ENCODE data around the gene ADGRG3.
"Not testable (repeated sequence)": the region's sequence is repeated elsewhere in the genome, so short reads cannot be mapped to it uniquely, and the experiment has no call there.

Gene ADGRG3

GRCh38 chr16:57723170-57723569, 55.1 kb downstream of the ADGRG3 start:
- H3K9me3 Mint-ChIP-seq = no peaks in the 10 kb centered on the region
- no peak for DNase-seq (ENCODE audit: low spot score in 2 of 2)
- peaks cover 4% of the 10 kb centered on the region for H3K27me3 Mint-ChIP-seq
- ATAC-seq (ENCODE audit: low read depth) = no peak
- no peaks in the 10 kb centered on the region for H3K36me3 Mint-ChIP-seq
- H3K27ac Mint-ChIP-seq = no peak overlapping the region
- no peak overlapping the region for H3K4me3 Mint-ChIP-seq
- peaks cover 7% of the 10 kb centered on the region for H3K4me1 Mint-ChIP-seq

GRCh38 chr16:57724531-57724930, 56.4 kb downstream of the ADGRG3 start:
- peak overlapping the region; percentile 40 for H3K27ac Mint-ChIP-seq
- peaks cover 5% of the 10 kb centered on the region for H3K9me3 Mint-ChIP-seq
- peaks cover 7% of the 10 kb centered on the region for H3K4me1 Mint-ChIP-seq
- H3K36me3 Mint-ChIP-seq = peaks cover 2% of the 10 kb centered on the region
- H3K27me3 Mint-ChIP-seq = peaks cover 6% of the 10 kb centered on the region
- no peak for ATAC-seq (ENCODE audit: low read depth)
- DNase-seq (ENCODE audit: low spot score in 2 of 2) = no peak
- no peak overlapping the region for H3K4me3 Mint-ChIP-seq

GRCh38 chr16:57725151-57725550, 57.0 kb downstream of the ADGRG3 start:
- peaks cover 10% of the 10 kb centered on the region for H3K9me3 Mint-ChIP-seq
- no peak overlapping the region for H3K4me3 Mint-ChIP-seq
- H3K27ac Mint-ChIP-seq = peak overlapping the region; percentile 40
- H3K4me1 Mint-ChIP-seq = peaks cover 7% of the 10 kb centered on the region
- H3K36me3 Mint-ChIP-seq = peaks cover 2% of the 10 kb centered on the region
- DNase-seq (ENCODE audit: low spot score in 2 of 2) (no peak), ATAC-seq (ENCODE audit: low read depth) (peak; percentile 66)
- H3K27me3 Mint-ChIP-seq = peaks cover 4% of the 10 kb centered on the region

GRCh38 chr16:57725554-57725953, 57.4 kb downstream of the ADGRG3 start:
- no peak overlapping the region for H3K4me3 Mint-ChIP-seq
- no peak for ATAC-seq (ENCODE audit: low read depth)
- peaks cover 7% of the 10 kb centered on the region for H3K4me1 Mint-ChIP-seq
- peak overlapping the region; percentile 40 for H3K27ac Mint-ChIP-seq
- peaks cover 4% of the 10 kb centered on the region for H3K27me3 Mint-ChIP-seq
- no peak for DNase-seq (ENCODE audit: low spot score in 2 of 2)
- peaks cover 10% of the 10 kb centered on the region for H3K9me3 Mint-ChIP-seq
- H3K36me3 Mint-ChIP-seq = peaks cover 2% of the 10 kb centered on the region

- no peak for DNase-seq (ENCODE audit: low spot score in 2 of 2)
- peaks cover 7% of the 10 kb centered on the region for H3K4me1 Mint-ChIP-seq
- peaks cover 10% of the 10 kb centered on the region for H3K9me3 Mint-ChIP-seq
These were observed 57.9 kb downstream of the ADGRG3 start for GRCh38 chr16:57725976-57726375.

GRCh38 chr16:57726433-57726947, 58.4 kb downstream of the ADGRG3 start:
- peaks cover 2% of the 10 kb centered on the region for H3K36me3 Mint-ChIP-seq
- DNase-seq (ENCODE audit: low spot score in 2 of 2) = no peak
- peaks cover 7% of the 10 kb centered on the region for H3K4me1 Mint-ChIP-seq
- peaks cover 10% of the 10 kb centered on the region for H3K9me3 Mint-ChIP-seq
- no peak overlapping the region for H3K27ac Mint-ChIP-seq
- no peak overlapping the region for H3K4me3 Mint-ChIP-seq
- ATAC-seq (ENCODE audit: low read depth) = no peak
- H3K27me3 Mint-ChIP-seq = peaks cover 4% of the 10 kb centered on the region

More at GRCh38 chr16:57725976-57726375, 57.9 kb downstream of the ADGRG3 start:
- ATAC-seq (ENCODE audit: low read depth) = no peak
- Mint-ChIP-seq H3K4me3 (no peak overlapping the region), H3K36me3 (peaks cover 2% of the 10 kb centered on the region), H3K27ac (no peak overlapping the region), H3K27me3 (peaks cover 4% of the 10 kb centered on the region)

- DNase-seq (ENCODE audit: low spot score in 2 of 2) = no peak
These were observed 59.5 kb downstream of the ADGRG3 start for GRCh38 chr16:57727610-57728009.

GRCh38 chr16:57728336-57729181, 60.5 kb downstream of the ADGRG3 start:
- H3K36me3 Mint-ChIP-seq = peaks cover 5% of the 10 kb centered on the region
- no peak for ATAC-seq (ENCODE audit: low read depth)
- no peak for DNase-seq (ENCODE audit: low spot score in 2 of 2)
- H3K9me3 Mint-ChIP-seq = peaks cover 12% of the 10 kb centered on the region
- peaks cover 4% of the 10 kb centered on the region for H3K27me3 Mint-ChIP-seq
- H3K4me3 Mint-ChIP-seq = no peak overlapping the region
- peaks cover 7% of the 10 kb centered on the region for H3K4me1 Mint-ChIP-seq
- no peak overlapping the region for H3K27ac Mint-ChIP-seq

More at GRCh38 chr16:57727610-57728009, 59.5 kb downstream of the ADGRG3 start:
- no peak for ATAC-seq (ENCODE audit: low read depth)
- Mint-ChIP-seq H3K27ac (no peak overlapping the region), H3K36me3 (peaks cover 2% of the 10 kb centered on the region), H3K27me3 (peaks cover 4% of the 10 kb centered on the region), H3K9me3 (peaks cover 10% of the 10 kb centered on the region), H3K4me1 (peaks cover 7% of the 10 kb centered on the region), H3K4me3 (no peak overlapping the region)

GRCh38 chr16:57729182-57729484, 61.0 kb downstream of the ADGRG3 start:
- peaks cover 5% of the 10 kb centered on the region for H3K36me3 Mint-ChIP-seq
- no peak overlapping the region for H3K27ac Mint-ChIP-seq
- ATAC-seq (ENCODE audit: low read depth) (no peak), DNase-seq (ENCODE audit: low spot score in 2 of 2) (no peak)
- peaks cover 12% of the 10 kb centered on the region for H3K9me3 Mint-ChIP-seq
- H3K4me3 Mint-ChIP-seq = no peak overlapping the region
- H3K4me1 Mint-ChIP-seq = peaks cover 7% of the 10 kb centered on the region
- peaks cover 4% of the 10 kb centered on the region for H3K27me3 Mint-ChIP-seq

GRCh38 chr16:57729852-57730251, 61.7 kb downstream of the ADGRG3 start:
- peaks cover 12% of the 10 kb centered on the region for H3K9me3 Mint-ChIP-seq
- DNase-seq (ENCODE audit: low spot score in 2 of 2); ATAC-seq (ENCODE audit: low read depth); H3K4me1 Mint-ChIP-seq; H3K27ac Mint-ChIP-seq; H3K36me3 Mint-ChIP-seq; H3K27me3 Mint-ChIP-seq; H3K4me3 Mint-ChIP-seq: not testable (repeated sequence)

- Mint-ChIP-seq H3K4me3 (no peak overlapping the region), H3K36me3 (peaks cover 5% of the 10 kb centered on the region), H3K9me3 (peaks cover 12% of the 10 kb centered on the region), H3K4me1 (peaks cover 4% of the 10 kb centered on the region), H3K27ac (no peak overlapping the region), H3K27me3 (peaks cover 4% of the 10 kb centered on the region)
- DNase-seq (ENCODE audit: low spot score in 2 of 2) = no peak
- no peak for ATAC-seq (ENCODE audit: low read depth)
These were observed 62.9 kb downstream of the ADGRG3 start for GRCh38 chr16:57730771-57731730.

- Mint-ChIP-seq H3K27ac (no peak overlapping the region), H3K36me3 (peaks cover 5% of the 10 kb centered on the region), H3K4me3 (no peak overlapping the region), H3K27me3 (peaks cover 4% of the 10 kb centered on the region), H3K9me3 (peaks cover 12% of the 10 kb centered on the region), H3K4me1 (peaks cover 12% of the 10 kb centered on the region)
- no peak for ATAC-seq (ENCODE audit: low read depth)
- DNase-seq (ENCODE audit: low spot score in 2 of 2) = no peak
These were observed 63.9 kb downstream of the ADGRG3 start for GRCh38 chr16:57732037-57732436.

- no peak for ATAC-seq (ENCODE audit: low read depth)
These were observed 64.6 kb downstream of the ADGRG3 start for GRCh38 chr16:57732714-57733113.

More at GRCh38 chr16:57732714-57733113, 64.6 kb downstream of the ADGRG3 start:
- Mint-ChIP-seq H3K4me1 (peaks cover 12% of the 10 kb centered on the region), H3K9me3 (peaks cover 12% of the 10 kb centered on the region), H3K36me3 (peaks cover 5% of the 10 kb centered on the region), H3K4me3 (no peak overlapping the region), H3K27ac (no peak overlapping the region), H3K27me3 (peaks cover 4% of the 10 kb centered on the region)
- DNase-seq (ENCODE audit: low spot score in 2 of 2) = no peak

Data from memory B cell (primary cell).